GM15510 (cell line): ENCODE measurements around the gene BIRC7.
A peak's percentile ranks its signal among the peaks of the same experiment; 100 is the strongest.

ENCODE experiments used
- POLR2A ChIP-seq: IDR thresholded peaks from 3 replicates; pipeline ENCODE4 v1.6.1; 2011; ENCODE audit warnings: borderline replicate concordance; ENCODE audit not compliant: insufficient read length; ENCODE audit errors: extremely low read depth

Gene BIRC7

DNA sequence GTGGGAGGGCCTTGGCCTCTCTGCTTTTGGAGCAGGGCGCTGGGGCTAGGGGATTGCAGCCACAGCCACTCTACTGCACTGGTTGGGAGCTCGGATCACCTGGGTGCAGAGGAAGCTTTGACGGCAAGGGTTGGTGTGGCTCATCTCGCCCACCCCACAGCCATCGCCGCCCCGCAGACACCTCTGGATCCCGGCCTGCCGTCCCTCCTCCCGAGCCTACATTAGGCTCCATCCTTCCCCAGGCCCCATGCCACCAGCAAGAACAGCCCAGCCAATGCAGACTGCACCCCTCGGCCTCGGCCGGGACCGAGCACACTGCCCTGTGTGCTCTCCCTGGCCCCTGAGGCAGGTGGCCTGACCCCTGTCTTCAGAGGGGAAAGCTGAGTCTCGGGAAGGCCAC lies 24.8 kb downstream of the BIRC7 start:
- no peak for TF ChIP-seq POLR2A

DNA sequence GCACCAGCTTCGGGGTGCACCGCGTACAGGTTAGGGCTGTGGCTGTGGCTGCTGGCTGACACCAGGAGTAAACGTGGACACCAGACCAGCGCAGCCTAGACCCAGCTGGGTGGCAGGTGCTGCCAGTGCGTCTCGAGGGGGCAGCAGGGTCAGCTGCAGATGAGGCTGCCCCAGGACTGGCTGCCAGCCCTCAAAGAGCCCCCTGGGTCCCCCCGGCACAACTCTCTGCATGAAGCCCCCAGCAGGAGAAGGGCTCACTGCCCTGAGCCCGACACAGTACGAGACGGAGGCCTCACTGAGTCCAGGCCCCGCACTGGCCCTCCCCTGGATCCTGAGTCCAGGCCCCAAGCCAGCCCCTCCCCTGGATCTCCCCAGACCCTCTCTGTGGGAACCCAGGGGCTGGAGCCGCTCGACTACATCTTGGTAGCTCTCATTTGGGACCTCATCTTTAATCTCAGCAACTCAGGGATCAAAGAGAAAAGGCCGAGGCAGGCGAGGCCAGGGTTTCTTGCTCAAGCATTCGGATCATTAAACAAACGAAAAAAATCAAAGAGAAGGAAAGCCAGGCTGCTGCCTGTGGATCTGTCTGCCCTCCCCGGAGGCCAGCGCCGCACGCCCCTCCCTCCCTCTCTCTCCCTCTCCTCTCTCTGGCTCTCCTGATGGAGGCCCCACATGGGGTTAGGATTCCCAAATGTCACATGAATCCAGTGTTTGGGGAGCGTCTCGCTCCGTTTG lies 25.5 kb downstream of the BIRC7 start:
- TF ChIP-seq POLR2A = no peak

DNA sequence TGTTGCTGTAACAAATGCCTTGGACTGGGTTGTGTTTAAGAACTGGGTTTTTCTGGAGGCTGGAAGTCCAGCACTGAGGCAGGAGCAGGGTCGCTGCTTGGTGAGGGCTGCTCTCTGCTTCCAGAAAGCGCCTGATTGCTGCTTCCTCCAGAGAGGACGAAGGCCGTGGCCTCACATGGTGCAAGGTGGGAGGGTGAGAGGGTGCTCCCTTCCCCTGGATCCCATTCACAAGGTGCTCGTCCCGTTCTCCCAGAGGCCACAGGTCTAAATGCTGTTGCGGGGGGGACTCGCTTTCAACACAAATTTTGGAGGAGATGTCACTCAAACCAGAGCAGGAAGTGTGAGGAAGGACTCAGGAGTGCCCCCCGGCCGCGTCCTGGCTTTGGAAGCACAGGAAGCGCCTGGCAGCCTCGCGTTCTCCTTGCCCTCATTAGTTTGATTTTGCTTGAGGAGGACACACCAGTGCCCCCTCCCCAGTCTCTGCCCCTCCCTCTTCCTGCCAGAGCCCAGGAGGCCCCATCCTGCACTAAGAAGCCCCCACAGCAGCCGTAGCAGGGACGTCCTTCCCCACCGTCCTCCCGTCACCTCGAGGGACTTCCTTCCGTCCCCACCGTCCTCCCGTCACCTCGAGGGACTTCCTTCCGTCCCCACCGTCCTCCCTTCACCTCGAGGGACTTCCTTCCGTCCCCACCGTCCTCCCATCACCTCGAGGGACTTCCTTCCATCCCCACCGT lies 26.3 kb downstream of the BIRC7 start:
- no peak for TF ChIP-seq POLR2A

DNA sequence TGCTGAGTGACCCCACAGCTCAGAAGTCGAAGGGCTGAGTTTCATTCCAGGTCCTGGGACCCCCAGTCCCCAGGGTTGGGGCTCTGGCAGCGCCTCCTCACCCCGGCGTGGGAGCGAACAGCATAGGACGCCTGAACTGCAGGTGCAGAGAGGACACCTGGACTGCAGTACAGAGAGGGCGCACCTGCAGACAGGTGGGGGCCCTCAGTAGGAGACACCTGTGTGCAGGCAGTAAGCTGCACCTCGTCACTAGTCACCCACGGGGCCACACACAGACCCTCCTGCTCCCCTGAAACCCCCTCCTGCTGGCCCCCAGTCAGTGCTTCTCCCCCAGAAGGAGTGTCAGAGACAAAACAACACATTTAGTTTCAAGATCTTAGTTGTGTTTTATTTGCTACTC lies 27.1 kb downstream of the BIRC7 start:
- TF ChIP-seq POLR2A = no peak

DNA sequence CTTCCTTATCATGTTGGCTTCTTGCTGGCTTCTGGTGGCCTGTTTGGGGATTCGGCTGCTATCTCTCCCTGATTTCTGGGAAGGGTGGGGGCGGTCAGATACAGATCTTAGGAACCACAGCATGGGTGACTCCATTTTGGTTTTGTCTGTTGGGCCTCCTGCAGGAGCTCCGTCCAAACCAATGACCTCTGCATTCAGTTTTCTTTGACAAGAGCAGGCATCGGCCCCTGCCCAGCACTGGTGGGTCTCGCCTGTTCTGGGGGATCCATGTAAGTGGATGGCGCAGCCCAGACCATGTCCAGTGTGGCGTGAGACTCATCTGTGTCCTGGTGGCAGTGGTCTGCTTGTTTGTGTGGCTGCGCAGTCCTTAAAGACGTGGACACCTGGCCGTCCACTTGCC lies 28.3 kb downstream of the BIRC7 start:
- TF ChIP-seq POLR2A = no peak

DNA sequence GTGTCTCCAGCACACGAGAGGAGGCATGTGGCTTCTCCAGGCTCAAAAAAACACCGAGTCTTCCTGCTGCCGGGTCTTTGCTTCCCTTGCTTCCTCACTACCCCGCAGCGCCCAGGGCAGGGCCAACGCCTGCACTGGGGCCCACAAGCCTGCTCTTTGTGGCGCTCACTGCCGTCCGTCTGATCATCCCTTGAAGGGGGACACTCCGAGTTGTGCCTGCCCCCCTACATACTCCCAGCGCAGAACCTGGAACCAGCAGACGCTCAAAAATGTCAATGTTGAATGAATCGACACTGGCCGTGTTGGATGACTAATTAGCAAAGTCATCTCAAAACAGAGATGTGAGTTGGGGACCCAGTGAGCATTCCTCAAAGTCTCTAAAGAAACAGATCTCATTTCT lies 28.8 kb downstream of the BIRC7 start:
- no peak for TF ChIP-seq POLR2A

DNA sequence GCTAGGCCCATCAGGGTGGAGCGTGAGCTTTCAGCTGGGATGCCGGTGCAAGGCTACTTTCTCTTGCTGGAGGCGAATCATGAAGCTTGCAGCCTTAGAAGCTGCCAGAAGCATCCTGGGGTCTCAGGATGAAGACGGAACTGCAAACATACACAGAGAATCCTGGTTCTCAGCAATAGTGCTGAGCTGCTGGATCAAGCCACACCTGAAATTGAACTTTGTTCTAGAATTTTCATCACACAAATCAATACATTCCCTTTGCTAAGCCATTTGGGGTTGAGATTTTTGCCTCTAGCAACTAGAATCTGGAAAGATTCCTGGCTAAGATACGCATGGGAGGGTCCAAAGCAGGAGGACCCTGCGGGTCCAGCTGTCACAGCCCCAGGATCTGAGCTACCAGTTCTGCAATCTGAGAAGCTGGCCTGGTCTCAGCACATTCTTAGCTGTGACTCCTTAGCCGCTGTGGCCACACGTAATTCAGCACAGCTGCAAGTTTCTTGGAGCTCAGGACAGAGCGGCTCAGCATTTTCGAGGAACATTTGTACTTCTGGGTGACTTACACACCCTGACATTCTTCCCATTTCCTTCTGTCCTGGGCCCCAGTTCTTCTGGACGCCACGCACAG lies 30.3 kb downstream of the BIRC7 start:
- no peak for TF ChIP-seq POLR2A

DNA sequence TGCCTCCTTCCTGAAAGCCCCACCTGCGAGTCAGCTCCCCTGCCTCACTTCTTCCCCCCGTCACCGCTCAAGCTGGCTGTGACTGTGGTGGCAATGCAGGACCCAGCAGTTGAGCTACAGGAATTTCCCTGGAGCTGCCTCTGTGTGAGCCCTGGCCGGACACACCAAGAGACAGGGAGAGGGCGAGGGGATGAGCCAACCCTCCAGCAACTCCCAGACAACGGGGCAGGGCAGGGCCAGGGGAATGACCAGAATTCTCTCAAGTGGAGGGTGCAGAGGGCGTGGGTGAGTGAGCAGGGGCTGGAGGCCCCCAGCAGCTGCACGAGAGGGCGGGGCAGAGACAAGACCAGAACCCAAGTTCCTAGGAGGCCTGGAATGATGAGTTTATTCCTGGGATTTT lies 32.0 kb downstream of the BIRC7 start:
- TF ChIP-seq POLR2A = no peak

DNA sequence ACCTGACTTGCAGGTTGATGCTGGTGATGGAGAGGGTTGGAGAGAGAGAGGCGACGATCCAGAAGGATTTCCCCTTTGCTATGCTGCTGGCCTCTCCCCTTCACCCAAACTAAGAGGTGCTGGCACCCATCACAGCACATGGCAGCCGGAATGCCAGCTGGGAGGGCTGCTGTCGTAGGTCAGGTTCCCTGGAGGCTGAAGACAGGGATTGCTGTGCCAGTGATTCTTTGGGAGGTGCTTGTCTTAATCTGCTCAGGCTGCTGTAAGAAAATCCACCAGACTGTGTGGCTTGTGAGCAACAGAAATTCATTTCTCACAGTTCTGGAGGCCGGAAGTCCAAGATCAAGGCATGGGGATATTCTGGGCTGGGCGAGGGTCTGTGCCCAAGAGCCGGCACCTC lies 32.6 kb downstream of the BIRC7 start:
- no peak for TF ChIP-seq POLR2A

DNA sequence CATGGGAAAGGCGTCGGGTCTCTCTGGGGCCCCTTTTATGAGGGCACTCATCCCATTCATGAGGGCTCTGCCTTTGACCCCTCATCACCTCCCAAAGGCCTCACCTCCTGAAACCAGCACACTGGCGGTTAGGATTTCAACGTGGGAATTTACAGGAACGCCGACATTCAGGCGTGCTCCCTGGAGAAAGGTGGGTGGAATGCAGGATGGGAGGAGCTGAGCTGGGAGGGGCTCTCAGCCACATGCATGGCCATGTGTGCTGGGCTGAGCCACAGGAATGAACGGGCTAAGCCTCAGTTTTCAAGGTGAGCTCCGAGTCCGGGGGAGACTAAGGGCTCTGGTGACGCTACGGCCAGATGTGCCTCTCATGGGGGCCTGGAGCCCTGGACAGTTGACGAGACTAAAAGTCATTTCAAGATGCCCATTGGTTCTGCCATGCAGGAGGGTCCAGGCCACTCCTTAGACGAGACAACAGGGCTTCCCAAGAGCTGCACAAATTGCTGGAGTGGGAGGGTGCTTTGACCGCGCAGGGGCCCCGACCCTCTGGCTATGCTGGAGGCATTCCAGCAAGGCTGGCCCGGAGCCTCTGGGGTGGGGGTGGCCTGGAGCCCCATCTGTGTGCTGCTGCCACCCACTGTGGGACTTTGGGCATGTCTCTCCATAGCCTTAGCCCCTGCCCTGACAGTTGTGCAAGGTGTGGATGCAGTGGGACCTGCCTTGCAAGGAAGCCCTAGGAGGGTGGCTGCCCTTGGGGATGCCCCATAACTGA lies 33.1 kb downstream of the BIRC7 start:
- no peak for TF ChIP-seq POLR2A

DNA sequence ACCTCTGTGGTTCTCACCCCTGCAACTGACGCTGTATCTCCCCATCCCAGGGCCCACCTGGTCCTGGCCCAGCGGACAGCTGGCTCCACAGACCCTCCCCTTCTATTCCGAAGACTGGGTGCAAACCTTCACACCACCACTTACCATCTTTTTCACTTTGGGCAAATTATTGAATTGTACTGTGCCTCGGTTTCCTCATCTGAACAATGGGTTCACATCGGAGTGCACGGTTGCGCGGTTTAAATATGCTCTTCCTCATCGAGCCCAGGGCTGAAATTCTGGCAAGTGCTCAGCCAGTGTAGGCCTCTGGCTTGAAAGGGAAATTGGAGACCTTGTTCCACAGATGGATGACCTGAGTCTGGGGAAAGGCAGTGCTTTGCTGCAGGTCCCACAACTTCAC lies 34.0 kb downstream of the BIRC7 start:
- TF ChIP-seq POLR2A = no peak

DNA sequence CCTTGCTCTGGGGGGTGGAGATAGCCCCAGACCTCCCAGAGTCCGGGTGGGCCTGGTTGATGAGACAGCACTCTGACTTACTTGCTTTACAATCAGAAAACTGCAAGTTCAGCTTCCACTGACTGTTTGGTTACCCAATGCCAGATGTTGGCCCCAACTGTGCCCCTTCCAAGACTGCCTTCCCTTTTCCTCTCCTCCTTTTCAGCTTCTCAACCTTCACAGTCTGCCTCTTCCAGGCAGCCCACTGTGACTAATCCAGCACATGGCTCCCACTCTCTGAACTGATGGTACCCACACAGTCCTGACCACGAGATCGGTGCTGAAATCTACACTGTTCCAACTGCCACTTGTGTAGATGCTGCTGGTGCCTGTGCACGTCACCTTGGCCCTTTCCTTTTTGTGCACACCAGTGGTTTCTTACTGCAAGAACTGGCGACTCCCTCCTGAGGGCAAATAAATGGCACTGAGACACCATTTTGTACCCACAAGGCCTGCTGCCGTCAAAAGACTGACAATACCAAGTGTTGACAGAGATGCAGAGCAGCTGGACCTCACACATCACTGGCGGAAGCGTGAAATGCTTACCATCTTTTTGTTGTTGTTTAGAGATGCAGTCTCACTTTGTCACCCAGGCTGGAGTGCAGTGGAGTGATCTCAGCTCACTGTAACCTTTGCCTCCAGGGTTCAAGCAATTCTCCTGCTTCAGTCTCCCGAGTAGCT lies 35.1 kb downstream of the BIRC7 start:
- TF ChIP-seq POLR2A = no peak

DNA sequence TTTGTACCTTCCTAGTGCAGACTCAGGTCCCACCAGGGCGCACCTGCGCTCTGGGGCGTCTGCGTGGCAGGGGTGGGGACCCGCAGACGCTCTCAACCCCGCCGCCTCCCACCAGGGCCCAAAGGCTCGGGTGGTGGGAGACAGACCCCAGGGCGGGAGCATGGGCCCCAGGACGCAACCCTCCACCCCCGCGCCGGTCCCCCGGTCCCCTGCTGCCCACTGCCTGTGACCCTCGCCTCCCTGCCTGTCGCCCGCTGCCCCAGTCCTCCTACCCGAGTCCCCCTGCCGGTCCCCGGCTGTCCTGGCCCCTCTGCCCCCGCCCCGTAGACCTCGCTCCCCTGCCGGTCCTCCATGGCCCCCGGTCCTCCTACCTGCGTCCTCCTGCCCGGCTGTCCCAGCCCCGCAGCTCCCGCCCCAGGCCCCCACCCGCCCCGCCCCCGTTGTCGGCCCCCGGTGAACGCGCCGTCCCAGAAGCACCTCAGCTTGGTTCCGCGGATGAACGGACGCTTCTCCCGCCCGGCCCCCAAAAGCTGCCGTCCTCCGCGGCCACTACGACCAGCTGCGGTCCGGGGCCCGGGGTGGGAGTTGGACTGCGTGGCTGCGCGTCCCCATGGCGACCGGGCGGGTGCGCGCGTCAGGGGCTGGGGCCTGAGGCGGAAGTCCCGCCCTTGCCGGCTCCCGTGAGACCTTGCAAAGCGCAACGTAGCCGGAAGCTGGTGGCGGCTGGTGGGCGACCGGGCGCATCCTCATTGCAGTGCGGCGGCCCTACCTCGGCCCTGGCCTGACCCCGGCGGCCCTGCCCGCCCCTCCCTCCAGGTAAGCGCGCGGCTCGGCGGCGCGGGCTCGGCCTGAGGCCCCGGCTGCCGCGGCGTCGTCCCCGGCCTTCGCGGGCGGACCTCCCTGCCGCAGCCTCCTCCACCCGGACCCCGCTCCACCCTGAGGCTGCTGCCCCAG lies 36.7 kb downstream of the BIRC7 start, which contains the start of gene ARFGAP1:
Gene ARFGAP1, plus strand, starts transcription at position 709 of the 954 bp plus-strand sequence. CDS start 2,768 bp downstream, outside the sequence.
- peak; percentile 85 for TF ChIP-seq POLR2A
